ENCODE data around the gene USPL1. TPM values are rescaled to one million over a fixed set of nuclear protein-coding genes. Genes with fewer than 3 reads are reported as not detected.
A peak's percentile ranks its signal among the peaks of the same experiment; 100 is the strongest.

Gene USPL1
- total RNA-seq, 4 donors from 2014 or later: 14.4 to 28.4 (median 21.8) TPM

GRCh38 chr13:30681843-30682242, 64.1 kb downstream of the USPL1 start:
- 36% methylated on average over 2 of the region's 2 CpGs for WGBS
- TF ChIP-seq POLR2AphosphoS5 (IDR thresholded peaks at IDR 0.05) (no peak), POLR2A (IDR thresholded peaks at IDR 0.05) (no peak), CTCF (IDR thresholded peaks at IDR 0.05) (no peak), EP300 (IDR thresholded peaks at IDR 0.05) (no peak)
- H3K27ac ChIP-seq: no peak overlapping the region

GRCh38 chr13:30685320-30685859, 67.7 kb downstream of the USPL1 start:
- H3K27me3 ChIP-seq: no peaks in the 10 kb centered on the region
- TF ChIP-seq POLR2AphosphoS5 (IDR thresholded peaks at IDR 0.05): no peak
- TF ChIP-seq POLR2A (IDR thresholded peaks at IDR 0.05): no peak
- TF ChIP-seq CTCF (IDR thresholded peaks at IDR 0.05): no peak
- no peak for TF ChIP-seq EP300 (IDR thresholded peaks at IDR 0.05)
- no peak overlapping the region for H3K4me3 ChIP-seq
- H3K36me3 ChIP-seq: no peaks in the 10 kb centered on the region
- H3K27ac ChIP-seq: no peak overlapping the region
- no peaks in the 10 kb centered on the region for H3K9me3 ChIP-seq
- DNase-seq (ENCODE audit: low spot score in 2 of 2): no peak
- peaks cover 16% of the 10 kb centered on the region for H3K4me1 ChIP-seq
- WGBS: 75% methylated on average over 8 of the region's 8 CpGs

More at GRCh38 chr13:30681843-30682242, 64.1 kb downstream of the USPL1 start:
- peaks cover 10% of the 10 kb centered on the region for H3K4me1 ChIP-seq
- no peaks in the 10 kb centered on the region for H3K36me3 ChIP-seq
- no peaks in the 10 kb centered on the region for H3K9me3 ChIP-seq
- no peak overlapping the region for H3K4me3 ChIP-seq
- H3K27me3 ChIP-seq: no peaks in the 10 kb centered on the region
- no peak for DNase-seq (ENCODE audit: low spot score in 2 of 2)

GRCh38 chr13:30685987-30686386, 68.3 kb downstream of the USPL1 start:
- Histone ChIP-seq H3K27me3 (no peaks in the 10 kb centered on the region), H3K9me3 (no peaks in the 10 kb centered on the region), H3K4me3 (no peak overlapping the region), H3K36me3 (no peaks in the 10 kb centered on the region), H3K4me1 (peaks cover 21% of the 10 kb centered on the region), H3K27ac (no peak overlapping the region)
- no peak for DNase-seq (ENCODE audit: low spot score in 2 of 2)
- WGBS: 89% methylated on average over 2 of the region's 2 CpGs
- no peak for TF ChIP-seq POLR2AphosphoS5 (IDR thresholded peaks at IDR 0.05)
- TF ChIP-seq CTCF (IDR thresholded peaks at IDR 0.05): no peak
- TF ChIP-seq EP300 (IDR thresholded peaks at IDR 0.05): no peak
- no peak for TF ChIP-seq POLR2A (IDR thresholded peaks at IDR 0.05)

GRCh38 chr13:30687601-30688000, 69.9 kb downstream of the USPL1 start:
- no peak for DNase-seq (ENCODE audit: low spot score in 2 of 2)
- no peak overlapping the region for H3K4me3 ChIP-seq
- H3K4me1 ChIP-seq: peaks cover 12% of the 10 kb centered on the region
- no peak for TF ChIP-seq POLR2AphosphoS5 (IDR thresholded peaks at IDR 0.05)
- TF ChIP-seq CTCF (IDR thresholded peaks at IDR 0.05): no peak
- no peak for TF ChIP-seq EP300 (IDR thresholded peaks at IDR 0.05)
- no peak for TF ChIP-seq POLR2A (IDR thresholded peaks at IDR 0.05)
- WGBS: 76% methylated on average over 3 of the region's 3 CpGs
- no peaks in the 10 kb centered on the region for H3K9me3 ChIP-seq
- H3K36me3 ChIP-seq: no peaks in the 10 kb centered on the region
- no peak overlapping the region for H3K27ac ChIP-seq
- H3K27me3 ChIP-seq: no peaks in the 10 kb centered on the region

- Histone ChIP-seq H3K27ac (peak overlapping the region; percentile 81), H3K36me3 (no peaks in the 10 kb centered on the region), H3K4me3 (peak overlapping the region; percentile 50), H3K4me1 (peaks cover 12% of the 10 kb centered on the region), H3K9me3 (no peaks in the 10 kb centered on the region), H3K27me3 (no peaks in the 10 kb centered on the region)
- WGBS: 83% methylated on average over 14 of the region's 14 CpGs
- no peak for DNase-seq (ENCODE audit: low spot score in 2 of 2)
- no peak for TF ChIP-seq CTCF (IDR thresholded peaks at IDR 0.05)
- no peak for TF ChIP-seq EP300 (IDR thresholded peaks at IDR 0.05)
- no peak for TF ChIP-seq POLR2A (IDR thresholded peaks at IDR 0.05)
- TF ChIP-seq POLR2AphosphoS5 (IDR thresholded peaks at IDR 0.05): no peak
Measured at GRCh38 chr13:30689752-30690151, 72.0 kb downstream of the USPL1 start.
